ENCODE measurements around the gene SRRM4. TPM values are rescaled to one million over a fixed set of nuclear protein-coding genes. Genes with fewer than 3 reads are reported as not detected.
"Not testable (repeated sequence)": the region's sequence is repeated elsewhere in the genome, so short reads cannot be mapped to it uniquely, and the experiment has no call there.

SRRM4 gene
- polyA plus RNA-seq, 1 donor (not counting 4 experiments of a cell fraction or from before 2014, with no cell fraction given): not detected

GRCh38 chr12:119006746-119007145 lies 25.4 kb downstream of the SRRM4 start:
- H3K27me3 ChIP-seq (ENCODE audit: control insufficient read depth, extremely low read depth, insufficient read depth, low read length): no peaks in the 10 kb centered on the region
- H3K4me1 ChIP-seq (ENCODE audit: control insufficient read depth, extremely low read depth, insufficient read depth, low read length): no peaks in the 10 kb centered on the region
- H4K20me1 ChIP-seq (ENCODE audit: control insufficient read depth, extremely low read depth, insufficient read depth, low read length): no peaks in the 10 kb centered on the region
- DNase-seq (ENCODE audit: low read depth, low spot score) (no peak), FAIRE-seq (no peak)
- no peak overlapping the region for H2AFZ ChIP-seq (ENCODE audit: control insufficient read depth, low read length)
- no peaks in the 10 kb centered on the region for H3K9me3 ChIP-seq (ENCODE audit: control insufficient read depth, low read depth, low read length)
- H3K36me3 ChIP-seq (ENCODE audit: control insufficient read depth in 2 of 2, extremely low read depth in 1 of 2, insufficient read depth in 2 of 2, low read length in 2 of 2): no peaks in the 10 kb centered on the region
- H3K9me1 ChIP-seq (ENCODE audit: control insufficient read depth, extremely low read depth, insufficient read depth, low read length): no peaks in the 10 kb centered on the region
- TF ChIP-seq CTCF (optimal IDR thresholded peaks at IDR 0.05 in 1 of 3, IDR thresholded peaks at IDR 0.05 in 1 of 3, conservative IDR thresholded peaks at IDR 0.05 in 1 of 3; ENCODE audit: extremely low read depth in 1 of 3, insufficient read depth in 2 of 3, low read length in 3 of 3) (no peak), EZH2 (IDR thresholded peaks at IDR 0.05; ENCODE audit: low read length) (no peak)
- dilution Hi-C loops (cut with MboI; ENCODE audit: extremely low pct_ligation_motif_present, low sequenced_read_pairs): no loop called here
- H3K79me2 ChIP-seq (ENCODE audit: control insufficient read depth, insufficient read depth, low read length): no peaks in the 10 kb centered on the region
- H3K9ac ChIP-seq (ENCODE audit: control insufficient read depth, extremely low read depth, insufficient read depth, low read length): no peak overlapping the region
- H3K4me3 ChIP-seq (ENCODE audit: control insufficient read depth in 2 of 3, extremely low read depth in 1 of 3, insufficient read depth in 2 of 3, low read depth in 1 of 3, low read length in 3 of 3): no peak overlapping the region
- no peak overlapping the region for H3K4me2 ChIP-seq (ENCODE audit: control insufficient read depth, extremely low read depth, insufficient read depth, low read depth, low read length)
- H3K27ac ChIP-seq (ENCODE audit: control insufficient read depth, insufficient read depth, low read length): no peak overlapping the region

- H3K9ac ChIP-seq (ENCODE audit: control insufficient read depth, extremely low read depth, insufficient read depth, low read length); DNase-seq (ENCODE audit: low read depth, low spot score); dilution Hi-C loops (cut with MboI; ENCODE audit: extremely low pct_ligation_motif_present, low sequenced_read_pairs); H3K79me2 ChIP-seq (ENCODE audit: control insufficient read depth, insufficient read depth, low read length); H3K4me2 ChIP-seq (ENCODE audit: control insufficient read depth, extremely low read depth, insufficient read depth, low read depth, low read length); H3K27ac ChIP-seq (ENCODE audit: control insufficient read depth, insufficient read depth, low read length); H3K9me1 ChIP-seq (ENCODE audit: control insufficient read depth, extremely low read depth, insufficient read depth, low read length); H3K36me3 ChIP-seq (ENCODE audit: control insufficient read depth in 2 of 2, extremely low read depth in 1 of 2, insufficient read depth in 2 of 2, low read length in 2 of 2); H3K4me1 ChIP-seq (ENCODE audit: control insufficient read depth, extremely low read depth, insufficient read depth, low read length); H3K27me3 ChIP-seq (ENCODE audit: control insufficient read depth, extremely low read depth, insufficient read depth, low read length); H3K4me3 ChIP-seq (ENCODE audit: control insufficient read depth in 2 of 3, extremely low read depth in 1 of 3, insufficient read depth in 2 of 3, low read depth in 1 of 3, low read length in 3 of 3); FAIRE-seq; H4K20me1 ChIP-seq (ENCODE audit: control insufficient read depth, extremely low read depth, insufficient read depth, low read length); H2AFZ ChIP-seq (ENCODE audit: control insufficient read depth, low read length); H3K9me3 ChIP-seq (ENCODE audit: control insufficient read depth, low read depth, low read length): not testable (repeated sequence)
Measured at GRCh38 chr12:119008273-119008672, 26.9 kb downstream of the SRRM4 start.

- no peaks in the 10 kb centered on the region for H4K20me1 ChIP-seq (ENCODE audit: control insufficient read depth, extremely low read depth, insufficient read depth, low read length)
- DNase-seq (ENCODE audit: low read depth, low spot score) (no peak), FAIRE-seq (no peak)
- TF ChIP-seq CTCF (optimal IDR thresholded peaks at IDR 0.05 in 1 of 3, IDR thresholded peaks at IDR 0.05 in 1 of 3, conservative IDR thresholded peaks at IDR 0.05 in 1 of 3; ENCODE audit: extremely low read depth in 1 of 3, insufficient read depth in 2 of 3, low read length in 3 of 3) (no peak), EZH2 (IDR thresholded peaks at IDR 0.05; ENCODE audit: low read length) (no peak)
- H2AFZ ChIP-seq (ENCODE audit: control insufficient read depth, low read length): no peak overlapping the region
- no peak overlapping the region for H3K4me3 ChIP-seq (ENCODE audit: control insufficient read depth in 2 of 3, extremely low read depth in 1 of 3, insufficient read depth in 2 of 3, low read depth in 1 of 3, low read length in 3 of 3)
- no peaks in the 10 kb centered on the region for H3K36me3 ChIP-seq (ENCODE audit: control insufficient read depth in 2 of 2, extremely low read depth in 1 of 2, insufficient read depth in 2 of 2, low read length in 2 of 2)
- no peaks in the 10 kb centered on the region for H3K9me3 ChIP-seq (ENCODE audit: control insufficient read depth, low read depth, low read length)
- H3K27me3 ChIP-seq (ENCODE audit: control insufficient read depth, extremely low read depth, insufficient read depth, low read length): no peaks in the 10 kb centered on the region
- H3K4me2 ChIP-seq (ENCODE audit: control insufficient read depth, extremely low read depth, insufficient read depth, low read depth, low read length): no peak overlapping the region
- dilution Hi-C loops (cut with MboI; ENCODE audit: extremely low pct_ligation_motif_present, low sequenced_read_pairs): no loop called here
- H3K9me1 ChIP-seq (ENCODE audit: control insufficient read depth, extremely low read depth, insufficient read depth, low read length): no peaks in the 10 kb centered on the region
- no peaks in the 10 kb centered on the region for H3K79me2 ChIP-seq (ENCODE audit: control insufficient read depth, insufficient read depth, low read length)
- no peak overlapping the region for H3K27ac ChIP-seq (ENCODE audit: control insufficient read depth, insufficient read depth, low read length)
- no peak overlapping the region for H3K9ac ChIP-seq (ENCODE audit: control insufficient read depth, extremely low read depth, insufficient read depth, low read length)
- H3K4me1 ChIP-seq (ENCODE audit: control insufficient read depth, extremely low read depth, insufficient read depth, low read length): no peaks in the 10 kb centered on the region
Measured at GRCh38 chr12:119008691-119009221, 27.4 kb downstream of the SRRM4 start.

All from keratinocyte (primary cell).